Measurements from ENCODE around the gene ZNF619. TPM values are rescaled to one million over a fixed set of nuclear protein-coding genes. Genes with fewer than 3 reads are reported as not detected.

ZNF619 gene
- total and polyA plus RNA-seq, 9 of the 15 experiments (the other 6 are each of a cell fraction or from before 2014, with no cell fraction given) = 1.3 to 9.1 (median 6.3) TPM

DNA sequence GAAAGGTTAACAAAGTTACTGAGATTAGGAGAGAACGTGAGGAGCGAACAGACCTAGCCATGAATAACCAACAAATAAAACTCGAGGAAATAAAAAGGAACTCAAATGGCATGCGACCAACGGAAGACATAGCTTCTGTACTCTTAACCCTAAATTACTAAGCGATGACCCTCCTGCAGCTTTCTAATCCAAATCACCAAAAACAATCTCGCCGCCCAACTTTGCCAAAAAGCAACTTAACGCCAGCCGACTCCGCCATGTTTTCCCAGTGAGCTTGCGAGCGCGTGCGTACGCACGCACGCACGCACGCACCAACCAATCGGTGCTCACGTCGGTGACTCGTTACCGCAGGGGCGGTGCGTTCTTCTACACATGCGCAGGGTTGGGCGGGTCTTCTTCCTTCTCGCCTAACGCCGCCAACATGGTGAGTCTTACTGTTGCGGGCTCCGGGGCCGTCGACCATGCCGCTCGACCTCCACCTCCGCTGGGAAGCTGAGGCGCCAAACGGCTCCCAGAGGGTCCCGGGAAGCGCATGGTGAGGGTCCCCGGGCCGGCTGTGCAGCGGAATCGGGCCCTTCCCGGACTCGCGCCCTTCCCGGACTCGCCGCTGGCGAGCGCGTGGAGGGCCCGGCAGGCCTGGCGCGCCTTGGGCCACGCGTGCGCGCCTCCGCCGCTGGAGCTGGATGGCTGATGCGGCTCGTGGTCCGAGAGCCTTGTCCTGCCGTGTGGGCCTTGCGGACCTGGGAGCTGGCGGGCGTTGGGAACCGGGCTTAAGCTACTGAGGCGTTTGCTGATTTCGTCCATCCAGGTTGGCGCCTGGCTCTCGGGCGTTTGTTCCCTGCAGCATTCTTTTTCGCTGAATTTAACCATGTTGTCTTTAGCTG is 19.7 kb upstream of the ZNF619 start, which contains the start of gene RPL14 (continued):
- TF ChIP-seq, protein P1, sequence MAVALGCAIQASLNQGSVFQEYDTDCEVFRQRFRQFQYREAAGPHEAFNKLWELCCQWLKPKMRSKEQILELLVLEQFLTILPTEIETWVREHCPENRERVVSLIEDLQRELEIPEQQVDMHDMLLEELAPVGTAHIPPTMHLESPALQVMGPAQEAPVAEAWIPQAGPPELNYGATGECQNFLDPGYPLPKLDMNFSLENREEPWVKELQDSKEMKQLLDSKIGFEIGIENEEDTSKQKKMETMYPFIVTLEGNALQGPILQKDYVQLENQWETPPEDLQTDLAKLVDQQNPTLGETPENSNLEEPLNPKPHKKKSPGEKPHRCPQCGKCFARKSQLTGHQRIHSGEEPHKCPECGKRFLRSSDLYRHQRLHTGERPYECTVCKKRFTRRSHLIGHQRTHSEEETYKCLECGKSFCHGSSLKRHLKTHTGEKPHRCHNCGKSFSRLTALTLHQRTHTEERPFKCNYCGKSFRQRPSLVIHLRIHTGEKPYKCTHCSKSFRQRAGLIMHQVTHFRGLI (CRISPR knock-in tag; IDR thresholded peaks at IDR 0.05) = no peak
- TF ChIP-seq CXXC5 (CRISPR knock-in tag; IDR thresholded peaks at IDR 0.05) (peak; percentile 98), GATA2 (CRISPR knock-in tag; IDR thresholded peaks at IDR 0.05) (peak; percentile 34; the same call in 1 of the 2 replicates), ZHX1 (conservative IDR thresholded peaks at IDR 0.05; ENCODE audit: low read length) (no peak), EHMT2 (IDR thresholded peaks at IDR 0.05) (no peak), FOSL1 (tag; conservative IDR thresholded peaks at IDR 0.05) (peak; percentile 43), BRCA1 (IDR thresholded peaks at IDR 0.05) (no peak), BRCA1 (CRISPR knock-in tag; IDR thresholded peaks at IDR 0.05) (peak; percentile 86; the same call in 1 of the 2 replicates), ARID1B (IDR thresholded peaks at IDR 0.05) (0 out of 2 replicates have a peak, but pooled peaks have one; percentile 17), ZNF134 (CRISPR knock-in tag; conservative IDR thresholded peaks at IDR 0.05) (no peak), MTF1 (CRISPR knock-in tag; IDR thresholded peaks at IDR 0.05; ENCODE audit: borderline replicate concordance) (no peak), C11orf30 (IDR thresholded peaks at IDR 0.05; ENCODE audit: low read depth) (peak; percentile 96), CBX3 (IDR thresholded peaks at IDR 0.05; ENCODE audit: borderline replicate concordance in 1 of 2, low read length in 2 of 2) (no peak), CREB1 (IDR thresholded peaks at IDR 0.05) (peak; percentile 65; the same call in 1 of the 2 replicates), CREB1 (CRISPR knock-in tag; IDR thresholded peaks at IDR 0.05) (peak; percentile 83)
- TF ChIP-seq, protein P2, sequence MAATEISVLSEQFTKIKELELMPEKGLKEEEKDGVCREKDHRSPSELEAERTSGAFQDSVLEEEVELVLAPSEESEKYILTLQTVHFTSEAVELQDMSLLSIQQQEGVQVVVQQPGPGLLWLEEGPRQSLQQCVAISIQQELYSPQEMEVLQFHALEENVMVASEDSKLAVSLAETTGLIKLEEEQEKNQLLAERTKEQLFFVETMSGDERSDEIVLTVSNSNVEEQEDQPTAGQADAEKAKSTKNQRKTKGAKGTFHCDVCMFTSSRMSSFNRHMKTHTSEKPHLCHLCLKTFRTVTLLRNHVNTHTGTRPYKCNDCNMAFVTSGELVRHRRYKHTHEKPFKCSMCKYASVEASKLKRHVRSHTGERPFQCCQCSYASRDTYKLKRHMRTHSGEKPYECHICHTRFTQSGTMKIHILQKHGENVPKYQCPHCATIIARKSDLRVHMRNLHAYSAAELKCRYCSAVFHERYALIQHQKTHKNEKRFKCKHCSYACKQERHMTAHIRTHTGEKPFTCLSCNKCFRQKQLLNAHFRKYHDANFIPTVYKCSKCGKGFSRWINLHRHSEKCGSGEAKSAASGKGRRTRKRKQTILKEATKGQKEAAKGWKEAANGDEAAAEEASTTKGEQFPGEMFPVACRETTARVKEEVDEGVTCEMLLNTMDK (IDR thresholded peaks at IDR 0.05; ENCODE audit: borderline replicate concordance, insufficient read depth, low read depth, low read length, poor library complexity, severe bottlenecking) = no peak
- TF ChIP-seq, protein P3, sequence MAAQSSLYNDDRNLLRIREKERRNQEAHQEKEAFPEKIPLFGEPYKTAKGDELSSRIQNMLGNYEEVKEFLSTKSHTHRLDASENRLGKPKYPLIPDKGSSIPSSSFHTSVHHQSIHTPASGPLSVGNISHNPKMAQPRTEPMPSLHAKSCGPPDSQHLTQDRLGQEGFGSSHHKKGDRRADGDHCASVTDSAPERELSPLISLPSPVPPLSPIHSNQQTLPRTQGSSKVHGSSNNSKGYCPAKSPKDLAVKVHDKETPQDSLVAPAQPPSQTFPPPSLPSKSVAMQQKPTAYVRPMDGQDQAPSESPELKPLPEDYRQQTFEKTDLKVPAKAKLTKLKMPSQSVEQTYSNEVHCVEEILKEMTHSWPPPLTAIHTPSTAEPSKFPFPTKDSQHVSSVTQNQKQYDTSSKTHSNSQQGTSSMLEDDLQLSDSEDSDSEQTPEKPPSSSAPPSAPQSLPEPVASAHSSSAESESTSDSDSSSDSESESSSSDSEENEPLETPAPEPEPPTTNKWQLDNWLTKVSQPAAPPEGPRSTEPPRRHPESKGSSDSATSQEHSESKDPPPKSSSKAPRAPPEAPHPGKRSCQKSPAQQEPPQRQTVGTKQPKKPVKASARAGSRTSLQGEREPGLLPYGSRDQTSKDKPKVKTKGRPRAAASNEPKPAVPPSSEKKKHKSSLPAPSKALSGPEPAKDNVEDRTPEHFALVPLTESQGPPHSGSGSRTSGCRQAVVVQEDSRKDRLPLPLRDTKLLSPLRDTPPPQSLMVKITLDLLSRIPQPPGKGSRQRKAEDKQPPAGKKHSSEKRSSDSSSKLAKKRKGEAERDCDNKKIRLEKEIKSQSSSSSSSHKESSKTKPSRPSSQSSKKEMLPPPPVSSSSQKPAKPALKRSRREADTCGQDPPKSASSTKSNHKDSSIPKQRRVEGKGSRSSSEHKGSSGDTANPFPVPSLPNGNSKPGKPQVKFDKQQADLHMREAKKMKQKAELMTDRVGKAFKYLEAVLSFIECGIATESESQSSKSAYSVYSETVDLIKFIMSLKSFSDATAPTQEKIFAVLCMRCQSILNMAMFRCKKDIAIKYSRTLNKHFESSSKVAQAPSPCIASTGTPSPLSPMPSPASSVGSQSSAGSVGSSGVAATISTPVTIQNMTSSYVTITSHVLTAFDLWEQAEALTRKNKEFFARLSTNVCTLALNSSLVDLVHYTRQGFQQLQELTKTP (IDR thresholded peaks at IDR 0.05; ENCODE audit: low read depth in 1 of 2, partially characterized antibody in 2 of 2) = peak; percentile 32 to 80

All from K562 (cell line).